ENCODE data around the gene PARL. TPM values are rescaled to one million over a fixed set of nuclear protein-coding genes. Genes with fewer than 3 reads are reported as not detected.

Gene PARL
- total RNA-seq, 1 experiment from 2014 or later: 109 TPM

GRCh38 chr3:183857863-183858262, 26.8 kb downstream of the PARL start:
- Histone ChIP-seq H3F3A (ENCODE audit: insufficient read depth, low read depth) (peaks cover 19% of the 10 kb centered on the region; the same call in 1 of the 2 replicates), H3K4me1 (replicated peaks; ENCODE audit: insufficient read depth) (no peaks in the 10 kb centered on the region), H3K27me3 (ENCODE audit: insufficient read depth, low read depth) (no peaks in the 10 kb centered on the region), H3K9me3 (ENCODE audit: insufficient read depth, low read depth) (no peaks in the 10 kb centered on the region), H3K79me2 (ENCODE audit: low read depth) (no peaks in the 10 kb centered on the region), H3K4me3 (no peak overlapping the region), H3K4me2 (no peak overlapping the region), H3K27ac (no peak overlapping the region), H3K36me3 (ENCODE audit: low read depth) (peaks cover 51% of the 10 kb centered on the region), H2AFZ (no peak overlapping the region), H4K20me1 (ENCODE audit: insufficient read depth) (peaks cover 11% of the 10 kb centered on the region; the same call in 1 of the 2 replicates), H3K9me2 (ENCODE audit: insufficient read depth) (no peaks in the 10 kb centered on the region)
- ChIA-PET POLR2A (ENCODE audit: unreplicated experiment) (no interaction called here), CTCF (no interaction called here)
- no peak for DNase-seq
- no TSS peak for BruUV-seq (replicated peaks)
- no peak for TF ChIP-seq EZH2 (IDR thresholded peaks at IDR 0.05; ENCODE audit: low read depth)
- TF ChIP-seq CTCF (conservative IDR thresholded peaks at IDR 0.05): no peak
- intact Hi-C loops (cut with micrococcal nuclease; ENCODE audit: unreplicated experiment): no loop called here

- Histone ChIP-seq H3K4me3 (no peak overlapping the region), H3K4me1 (replicated peaks; ENCODE audit: insufficient read depth) (no peaks in the 10 kb centered on the region), H3F3A (ENCODE audit: insufficient read depth, low read depth) (peaks cover 30% of the 10 kb centered on the region), H3K9me2 (ENCODE audit: insufficient read depth) (no peaks in the 10 kb centered on the region), H3K4me2 (no peak overlapping the region), H3K27me3 (ENCODE audit: insufficient read depth, low read depth) (no peaks in the 10 kb centered on the region), H4K20me1 (ENCODE audit: insufficient read depth) (0 out of 2 replicates have a peak, but pooled peaks cover 10% of the 10 kb centered on the region), H3K9me3 (ENCODE audit: insufficient read depth, low read depth) (no peaks in the 10 kb centered on the region), H3K79me2 (ENCODE audit: low read depth) (no peaks in the 10 kb centered on the region; the same call in 1 of the 2 replicates), H2AFZ (no peak overlapping the region), H3K36me3 (ENCODE audit: low read depth) (peaks cover 49% of the 10 kb centered on the region), H3K27ac (no peak overlapping the region)
- intact Hi-C loops (cut with micrococcal nuclease; ENCODE audit: unreplicated experiment): no loop called here
- TF ChIP-seq CTCF (conservative IDR thresholded peaks at IDR 0.05) (no peak), EZH2 (IDR thresholded peaks at IDR 0.05; ENCODE audit: low read depth) (no peak)
- CTCF ChIA-PET: no interaction called here
- BruUV-seq (replicated peaks): no TSS peak
- DNase-seq: no peak
- POLR2A ChIA-PET (ENCODE audit: unreplicated experiment): no interaction called here
These were observed 30.2 kb downstream of the PARL start for GRCh38 chr3:183854318-183855035.

GRCh38 chr3:183845608-183846288, 38.9 kb downstream of the PARL start:
- Histone ChIP-seq H3K4me3 (no peak overlapping the region), H3K27ac (peak overlapping the region; percentile 28), H3F3A (ENCODE audit: insufficient read depth, low read depth) (peaks cover 28% of the 10 kb centered on the region), H2AFZ (no peak overlapping the region), H3K9me3 (ENCODE audit: insufficient read depth, low read depth) (no peaks in the 10 kb centered on the region), H3K9me2 (ENCODE audit: insufficient read depth) (no peaks in the 10 kb centered on the region), H3K36me3 (ENCODE audit: low read depth) (peaks cover 56% of the 10 kb centered on the region), H3K27me3 (ENCODE audit: insufficient read depth, low read depth) (no peaks in the 10 kb centered on the region), H4K20me1 (ENCODE audit: insufficient read depth) (peaks cover 5% of the 10 kb centered on the region; the same call in 1 of the 2 replicates), H3K4me2 (no peak overlapping the region), H3K79me2 (ENCODE audit: low read depth) (no peaks in the 10 kb centered on the region; the same call in 1 of the 2 replicates), H3K4me1 (replicated peaks; ENCODE audit: insufficient read depth) (peaks cover 13% of the 10 kb centered on the region)
- intact Hi-C loops (cut with micrococcal nuclease; ENCODE audit: unreplicated experiment): loop anchor here (2.0 kb wide), 1 partner anchor 21 kb away; the partner anchor contains the start of gene MAP6D1
- ChIA-PET CTCF (interaction anchor here (0.7 to 1.8 kb wide), 2 partner anchors 39 to 48 kb away, joined by 3 to 15 read pairs; partner anchors contain the start of gene PARL), POLR2A (ENCODE audit: unreplicated experiment) (interaction anchor here (0.6 kb wide), 1 partner anchor 937 kb away, joined by 3 read pairs; no protein-coding TSS in a partner anchor)
- DNase-seq: peak; percentile 29 to 71
- TF ChIP-seq EZH2 (IDR thresholded peaks at IDR 0.05; ENCODE audit: low read depth) (no peak), CTCF (conservative IDR thresholded peaks at IDR 0.05) (no peak)
- BruUV-seq (replicated peaks): no TSS peak
